ENCODE results near the gene SHMT1.
"Not testable (repeated sequence)": the region's sequence is repeated elsewhere in the genome, so short reads cannot be mapped to it uniquely, and the experiment has no call there.

The SHMT1 gene

GRCh38 chr17:18363101-18364049 is at the start of gene SHMT1:
TSS of gene SHMT1 (minus strand) at chr17:18363550. CDS start at chr17:18355981, 7,569 bp downstream.
- FAIRE-seq: peak; percentile 20

- not testable (repeated sequence) for FAIRE-seq
These were observed 48.7 kb upstream of the SHMT1 start for GRCh38 chr17:18412001-18412538.

GRCh38 chr17:18411377-18411864 is 48.1 kb upstream of the SHMT1 start:
- not testable (repeated sequence) for FAIRE-seq

DNA sequence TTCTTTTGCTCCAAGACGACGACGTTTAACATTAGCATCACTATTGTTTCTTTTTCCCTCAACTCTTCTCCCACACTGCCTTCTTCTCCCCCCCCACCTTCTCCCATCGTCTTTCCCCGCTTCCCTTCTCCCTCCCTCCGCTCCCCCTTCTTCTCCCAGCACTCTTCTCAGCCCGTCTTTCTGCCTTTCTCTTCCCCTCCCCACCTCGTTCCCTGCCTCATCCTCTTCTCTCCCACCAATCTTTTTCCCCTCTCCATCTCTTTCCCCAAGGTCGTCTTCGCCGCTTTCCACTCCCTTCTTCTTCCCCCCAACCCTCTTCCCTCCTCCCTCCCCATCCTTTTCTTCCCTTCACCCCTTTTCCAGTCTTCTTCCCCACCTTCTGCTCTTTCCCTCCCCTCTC is 47.4 kb upstream of the SHMT1 start:
- not testable (repeated sequence) for FAIRE-seq

DNA sequence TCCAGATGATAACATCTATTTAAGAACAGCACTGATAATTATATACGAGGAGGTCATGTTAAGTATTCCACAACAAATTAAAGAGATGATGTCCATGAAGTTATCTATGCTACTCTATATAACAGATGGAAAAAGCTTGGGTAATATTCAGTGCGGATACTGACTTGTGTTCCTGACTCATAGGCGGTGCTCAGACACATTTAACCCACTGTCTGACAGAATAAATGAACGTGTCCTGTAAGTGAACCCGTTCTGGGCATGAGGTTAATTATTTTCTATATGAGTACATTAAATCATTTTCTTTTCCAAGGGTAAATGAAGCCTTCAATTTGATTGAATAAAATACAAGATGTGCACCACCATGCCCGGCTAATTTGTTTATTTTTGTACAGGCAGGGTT is 46.0 kb upstream of the SHMT1 start:
- not testable (repeated sequence) for FAIRE-seq

DNA sequence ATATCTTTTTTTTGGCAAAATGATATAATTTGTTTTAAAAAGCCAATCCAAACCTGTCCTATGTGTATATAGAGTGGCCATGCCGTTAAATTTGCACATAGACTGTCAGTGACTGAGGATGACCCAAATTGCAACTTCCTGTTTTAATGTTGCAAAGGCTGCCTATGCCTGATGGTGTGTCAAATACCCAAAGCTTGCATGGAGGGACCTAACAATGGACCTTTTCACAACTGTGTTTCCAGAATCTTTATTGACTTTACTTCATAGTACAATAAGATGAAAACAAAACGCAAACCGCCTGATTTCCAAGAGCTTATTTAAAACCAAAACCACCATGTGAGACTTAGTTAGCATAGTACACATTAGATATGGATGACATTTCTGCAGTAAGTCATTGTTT is 45.6 kb upstream of the SHMT1 start:
- FAIRE-seq: not testable (repeated sequence)

DNA sequence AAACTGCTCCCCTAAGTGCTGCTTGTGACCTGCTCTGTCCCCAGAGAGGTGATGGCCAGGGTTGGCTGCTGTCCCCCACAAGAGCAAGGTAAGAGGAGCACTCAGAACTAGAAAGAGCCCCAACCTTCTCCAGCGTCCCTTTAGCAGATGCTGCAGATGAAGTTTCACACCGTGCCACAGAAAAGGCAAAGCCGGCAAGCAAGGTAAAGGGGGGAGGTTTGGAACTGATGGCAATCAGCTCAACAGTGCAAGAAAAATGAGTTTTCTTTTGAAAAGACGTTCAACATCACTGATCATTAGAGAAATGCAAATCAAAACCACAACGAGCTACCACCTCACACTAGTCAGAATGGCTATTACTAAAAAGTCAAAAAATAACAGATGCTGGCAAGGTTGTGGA is 40.3 kb upstream of the SHMT1 start:
- FAIRE-seq: not testable (repeated sequence)

GRCh38 chr17:18403166-18403565 is 39.8 kb upstream of the SHMT1 start:
- not testable (repeated sequence) for FAIRE-seq

DNA sequence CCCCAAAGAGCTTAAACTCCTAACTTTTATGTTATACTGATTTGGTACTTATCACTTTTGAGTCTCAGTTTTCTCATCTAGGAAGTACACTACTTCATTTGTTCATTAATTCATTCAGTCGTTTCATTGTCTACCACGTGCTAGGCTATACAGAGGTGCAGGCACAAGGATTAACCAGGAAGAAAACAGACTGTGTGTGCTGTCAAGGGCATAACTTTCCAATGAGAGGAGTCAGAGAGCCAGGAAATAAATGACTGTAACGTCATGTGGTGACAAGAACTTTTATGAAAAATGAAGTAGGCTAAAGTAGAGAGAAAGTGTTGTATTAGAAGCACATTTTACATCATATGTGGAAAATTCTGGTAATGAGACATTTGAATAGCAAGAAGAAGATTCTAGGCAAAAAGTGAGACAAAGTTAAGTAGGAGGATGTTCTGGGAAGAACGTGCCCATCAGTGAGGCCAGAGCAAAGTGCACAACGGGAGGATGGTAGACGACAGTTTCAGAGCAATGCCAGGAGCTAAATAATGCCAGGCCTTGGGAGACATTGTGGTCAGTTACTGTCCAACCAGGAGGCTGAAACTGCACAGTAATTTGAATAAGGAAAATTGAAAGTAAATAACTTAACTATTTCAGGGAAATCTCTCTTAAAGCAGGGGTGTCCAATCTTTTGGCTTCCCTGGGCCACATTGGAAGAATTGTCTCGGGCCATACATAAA is 38.7 kb upstream of the SHMT1 start:
- not testable (repeated sequence) for FAIRE-seq

DNA sequence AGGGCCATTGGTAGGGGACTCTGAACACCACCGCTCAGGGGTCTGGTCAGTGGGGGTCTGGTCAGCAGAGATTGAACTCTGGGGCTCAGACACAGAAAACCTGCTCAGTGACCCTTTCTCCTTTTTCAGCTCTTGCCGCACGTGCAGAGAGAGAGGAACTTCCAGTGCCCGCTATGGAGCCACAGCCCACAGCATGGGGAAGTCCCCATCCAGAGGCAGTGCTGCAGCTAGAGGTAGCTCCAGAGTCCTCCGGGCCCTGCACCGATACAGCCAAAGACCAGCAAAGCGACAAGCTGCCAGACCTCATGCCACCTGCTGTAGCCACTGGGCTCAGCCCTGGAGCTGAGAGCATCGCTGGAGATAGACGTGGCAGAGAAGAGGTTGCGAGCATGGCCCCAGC is 25.4 kb upstream of the SHMT1 start:
- FAIRE-seq: not testable (repeated sequence)

DNA sequence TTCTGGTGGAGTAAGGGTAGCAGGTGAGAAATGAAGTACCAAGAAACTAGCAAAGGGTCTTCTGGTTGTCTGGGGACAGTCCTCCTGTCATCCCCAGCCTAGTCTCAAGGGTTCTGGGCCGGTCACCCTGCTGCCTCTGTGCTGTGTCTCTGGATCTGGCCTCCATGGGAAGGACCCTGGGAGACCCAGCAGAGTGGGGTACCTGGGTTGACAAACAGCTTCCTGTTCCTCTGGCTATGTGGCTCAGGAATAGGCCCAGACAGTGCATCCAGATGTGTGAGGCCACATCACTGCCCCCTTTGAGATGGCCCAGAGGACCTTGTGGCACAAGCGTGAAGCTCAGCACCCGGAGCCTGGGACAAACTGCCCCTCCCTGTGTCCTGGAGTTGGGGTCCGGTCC is 24.9 kb upstream of the SHMT1 start:
- FAIRE-seq: not testable (repeated sequence)

DNA sequence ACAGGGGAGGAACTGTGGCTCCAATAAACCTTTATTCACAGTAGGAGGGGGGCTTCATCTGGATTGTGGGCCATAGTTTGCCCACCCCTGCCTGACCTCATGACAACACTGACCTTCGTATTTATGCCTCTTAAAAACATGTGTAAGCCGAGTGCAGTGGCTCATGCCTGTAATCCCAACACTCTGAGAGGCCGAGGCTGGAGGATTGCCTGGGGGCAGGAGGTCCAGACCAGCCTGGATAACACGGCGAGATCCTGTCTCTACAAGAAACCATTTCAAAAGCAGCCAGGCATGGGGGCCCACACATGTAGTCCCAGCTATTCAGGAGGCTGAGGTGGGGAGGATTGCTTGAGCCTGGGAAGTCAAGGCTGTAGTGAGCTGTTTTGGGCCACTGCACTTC is 24.2 kb upstream of the SHMT1 start:
- not testable (repeated sequence) for FAIRE-seq

DNA sequence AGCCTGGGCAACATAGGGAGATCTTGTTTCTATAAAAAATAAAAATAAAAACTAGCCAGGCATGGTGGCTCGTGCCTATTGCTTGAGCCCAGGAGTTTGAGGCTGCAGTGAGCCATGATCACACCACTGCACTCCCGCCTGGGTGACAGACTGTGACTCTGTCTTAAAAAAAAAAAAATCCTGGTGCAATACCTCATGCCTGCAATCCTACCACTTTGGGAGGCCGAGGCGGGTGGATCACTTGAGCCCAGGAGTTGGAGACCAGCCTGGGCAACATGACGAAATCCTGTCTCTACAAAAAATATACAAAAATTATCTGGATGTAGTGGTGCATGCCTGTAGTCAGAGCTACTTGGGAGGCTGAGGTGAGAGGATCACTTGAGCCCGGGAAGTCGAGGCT is 20.9 kb upstream of the SHMT1 start:
- FAIRE-seq: not testable (repeated sequence)

- not testable (repeated sequence) for FAIRE-seq
These were observed 19.7 kb upstream of the SHMT1 start for GRCh38 chr17:18383079-18383481.

DNA sequence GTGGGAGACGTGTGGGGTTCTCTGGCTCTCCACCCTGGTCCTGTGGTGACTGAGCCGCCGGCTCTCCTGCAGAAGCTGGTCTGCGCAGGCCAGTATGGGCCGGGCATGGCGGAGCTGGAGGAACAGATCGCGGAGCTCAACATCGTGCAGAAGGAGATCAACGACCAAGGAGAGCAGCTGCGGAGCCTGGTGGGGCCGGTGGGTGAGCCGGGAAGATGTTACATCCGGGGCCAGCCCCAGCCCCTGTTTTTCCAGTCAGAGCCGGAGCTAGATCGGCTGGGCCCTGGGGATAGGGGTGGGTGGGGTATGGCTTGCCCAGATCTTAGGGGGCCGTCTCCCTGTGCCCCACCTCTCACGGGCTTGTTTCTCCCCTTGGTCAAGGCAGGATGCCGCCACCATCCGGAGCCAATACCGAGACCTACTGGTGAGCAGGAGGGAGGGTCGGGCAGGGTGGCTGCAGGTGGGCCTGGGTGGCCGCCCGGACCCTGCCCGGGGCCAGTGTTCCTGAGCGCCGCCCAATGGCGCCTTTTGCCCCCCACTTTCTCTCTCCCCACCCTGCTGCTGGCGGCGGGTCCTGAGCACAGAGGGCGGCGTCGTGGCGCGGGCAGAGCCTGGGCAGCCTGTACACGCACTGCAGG is 19.2 kb upstream of the SHMT1 start:
- FAIRE-seq: no peak

DNA sequence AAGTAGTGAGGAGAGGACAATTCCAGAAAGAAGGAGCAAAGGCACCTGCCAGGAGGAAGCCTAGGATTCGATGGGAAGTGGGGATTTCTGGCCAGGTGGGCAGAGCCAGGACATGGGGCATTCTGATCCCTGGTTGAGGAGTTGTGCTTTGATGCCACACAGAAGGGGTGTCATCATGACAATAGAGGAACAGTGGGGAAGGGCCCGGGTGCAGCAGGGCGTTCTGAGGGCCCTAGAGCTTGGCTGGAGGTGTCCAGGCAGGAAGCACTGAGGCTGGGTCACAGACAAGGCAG is 18.5 kb upstream of the SHMT1 start:
- no peak for FAIRE-seq

DNA sequence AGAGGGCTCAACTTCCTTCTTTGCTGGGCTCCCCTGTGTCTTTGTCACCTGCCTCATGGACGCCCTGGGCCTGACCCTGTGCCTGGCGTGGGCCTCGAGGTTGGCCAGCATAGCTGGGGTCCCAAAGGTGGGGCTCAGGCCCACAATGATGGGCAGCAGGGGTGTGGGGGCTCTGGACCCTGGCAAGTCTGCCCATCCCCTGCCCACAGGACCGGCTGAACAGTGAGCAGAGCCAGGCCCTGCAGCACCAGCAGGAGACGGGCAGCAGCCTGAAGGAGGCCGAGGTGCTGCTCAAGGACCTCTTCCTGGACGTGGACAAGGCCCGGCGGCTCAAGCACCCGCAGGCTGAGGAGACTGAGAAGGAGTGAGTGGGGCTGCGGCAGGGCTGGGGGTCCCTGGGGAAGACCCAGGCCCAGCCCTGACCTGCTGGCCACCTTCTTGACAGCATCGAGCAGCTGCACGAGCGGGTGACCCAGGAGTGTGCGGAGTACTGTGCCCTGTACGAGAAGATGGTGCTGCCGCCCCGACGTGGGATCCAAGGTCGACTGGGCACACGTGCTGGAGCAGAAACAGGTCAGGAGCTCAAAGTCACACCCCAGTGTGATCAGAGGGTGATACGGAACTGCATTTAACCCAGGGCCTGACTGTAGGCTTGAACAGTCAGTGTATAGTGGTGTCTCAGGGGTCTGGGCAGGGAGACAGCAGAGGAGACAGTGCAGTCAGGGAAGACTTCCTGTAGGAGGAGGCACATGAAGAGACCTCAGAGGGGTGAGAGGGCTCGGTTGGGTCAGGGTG is 18.0 kb upstream of the SHMT1 start:
- FAIRE-seq: no peak

- no peak for FAIRE-seq
These were observed 17.3 kb upstream of the SHMT1 start for GRCh38 chr17:18380471-18381157.

DNA sequence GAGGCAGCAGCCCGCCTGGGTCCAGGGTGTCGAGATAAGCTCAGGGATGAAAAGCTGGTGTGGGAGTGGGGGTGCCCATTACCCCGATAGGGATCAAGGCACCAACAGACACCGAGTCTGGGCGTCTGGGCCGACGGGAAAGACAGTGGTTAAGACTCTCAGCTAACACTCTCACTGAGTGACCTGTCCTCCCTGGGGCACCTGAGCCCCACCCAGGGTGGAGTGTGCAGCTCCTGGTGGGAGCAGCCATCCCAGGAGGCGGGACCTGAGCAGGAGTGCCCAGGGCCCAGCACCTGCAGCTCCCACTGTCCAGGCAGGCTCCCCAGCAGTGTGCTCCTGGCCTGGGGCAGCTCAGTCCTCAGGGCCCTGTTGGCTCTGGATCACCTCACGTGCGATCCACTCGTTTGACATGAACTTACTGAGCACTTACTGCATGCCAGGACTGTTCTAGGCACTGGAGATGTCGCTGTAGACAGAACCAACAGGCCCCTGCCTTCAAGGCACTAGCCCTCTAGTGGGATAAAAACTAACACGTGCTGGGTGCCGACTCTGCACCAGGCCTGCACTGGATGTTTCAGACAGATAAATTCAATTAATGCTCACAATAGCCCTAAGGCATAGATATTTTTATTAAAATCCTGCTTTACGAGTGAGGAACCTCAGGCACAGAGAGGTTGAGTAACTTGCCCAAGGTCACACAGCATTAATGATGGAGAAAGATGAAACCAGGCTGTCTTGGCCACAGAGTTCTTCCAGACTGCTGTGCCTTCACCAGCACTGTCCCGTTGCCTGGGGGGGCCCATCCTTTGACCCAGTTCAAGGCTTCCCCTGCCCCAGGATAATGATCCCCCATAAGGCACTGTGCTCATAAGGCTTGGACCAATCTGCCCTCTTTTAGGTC is 16.1 kb upstream of the SHMT1 start:
- FAIRE-seq: no peak

GRCh38 chr17:18378614-18379013 is 15.3 kb upstream of the SHMT1 start:
- FAIRE-seq: not testable (repeated sequence)

GRCh38 chr17:18378205-18378505 is 14.8 kb upstream of the SHMT1 start:
- FAIRE-seq: no peak

Measured in TTC549 (cell line).